Peyer's patch (tissue), 4 donors: ENCODE measurements around the gene SLC26A11. TPM values are rescaled to one million over a fixed set of nuclear protein-coding genes. Genes with fewer than 3 reads are reported as not detected.

Source experiments
- DNase-seq, 3 donors: peaks; one replicate each; pipeline ENCODE4 v3.0.0-alpha.2; 2017 to 2019
- H3K27ac ChIP-seq, 4 donors: fragments of 200-600 bp; sonication (generic); one replicate each; pipeline ENCODE4 v1.5.1; 2016 to 2019
- H3K27me3 ChIP-seq, 2 donors: fragments of 200-600 bp; sonication (generic); one replicate each; pipeline ENCODE4 v1.5.1; 2019
- H3K36me3 ChIP-seq, 3 donors: fragments of 200-600 bp; sonication (generic); one replicate each; pipeline ENCODE4 v1.5.1; 2016 to 2019
- H3K4me1 ChIP-seq, 4 donors: fragments of 200-600 bp; sonication (generic); one replicate each; pipeline ENCODE4 v1.5.1; 2016 to 2019
- H3K4me3 ChIP-seq, 4 donors: fragments of 200-600 bp; sonication (generic); 1 replicate in 3 of 4; 2 replicates in 1 of 4; pipeline ENCODE4 v1.5.1; 2016 to 2019; ENCODE audit warnings: mild to moderate bottlenecking in 1 of 4
- H3K9me3 ChIP-seq, 4 donors: fragments of 200-600 bp; sonication (generic); one replicate each; pipeline ENCODE4 v1.5.1; 2016 to 2019; ENCODE audit warnings: mild to moderate bottlenecking in 1 of 4
- CTCF ChIP-seq, 6 experiments: fragments of 450-650 bp in 4 of 6; fragments of 200-600 bp in 2 of 6; sonication (generic) in 1 of 6; IDR thresholded peaks; one replicate each; pipeline ENCODE4 v1.5.1; 2017 to 2019; ENCODE audit warnings: antibody characterized with exemption in 6 of 6, mild to moderate bottlenecking in 3 of 6, moderate library complexity in 1 of 6
- POLR2A ChIP-seq, 2 donors: fragments of 450-650 bp; IDR thresholded peaks; one replicate each; pipeline ENCODE4 v1.5.1; 2017; ENCODE audit warnings: antibody characterized with exemption in 2 of 2, mild to moderate bottlenecking in 2 of 2, moderate library complexity in 2 of 2
- total RNA-seq, 4 donors: library from RNA; depleted of rRNA; stranded (reverse); fragments of >200 nt; gene quantifications; one replicate each; pipeline ENCODE4 v1.1.0, GENCODE V29; 2016

The SLC26A11 gene
- total RNA-seq, 4 donors from 2014 or later, result 28.1 to 42.9 (median 33.1) TPM

GRCh38 chr17:80232438-80232837 lies 12.2 kb downstream of the SLC26A11 start:
- no peak overlapping the region for H3K27ac ChIP-seq
- no peak for DNase-seq
- H3K9me3 ChIP-seq, result peaks cover 0 to 12% (median 4%) of the 10 kb centered on the region in 4 donors
- H3K36me3 ChIP-seq, result peaks cover 0 to 36% (median 0%) of the 10 kb centered on the region in 3 donors
- TF ChIP-seq CTCF (IDR thresholded peaks at IDR 0.05) (no peak), POLR2A (IDR thresholded peaks at IDR 0.05) (no peak)
- no peak overlapping the region for H3K4me3 ChIP-seq
- H3K27me3 ChIP-seq, result no peaks in the 10 kb centered on the region
- H3K4me1 ChIP-seq, result no peaks in the 10 kb centered on the region

- TF ChIP-seq POLR2A (IDR thresholded peaks at IDR 0.05), result no peak
- TF ChIP-seq CTCF (IDR thresholded peaks at IDR 0.05), result no peak
- peaks cover 0 to 43% (median 0%) of the 10 kb centered on the region in 3 donors for H3K36me3 ChIP-seq
- H3K4me1 ChIP-seq, result no peaks in the 10 kb centered on the region
- peaks cover 0 to 12% (median 4%) of the 10 kb centered on the region in 4 donors for H3K9me3 ChIP-seq
- no peaks in the 10 kb centered on the region for H3K27me3 ChIP-seq
- no peak overlapping the region for H3K4me3 ChIP-seq
- H3K27ac ChIP-seq, result no peak overlapping the region
- no peak for DNase-seq
These were observed 13.0 kb downstream of the SLC26A11 start for GRCh38 chr17:80233202-80233601.

- no peak overlapping the region for H3K27ac ChIP-seq
- TF ChIP-seq POLR2A (IDR thresholded peaks at IDR 0.05), result no peak
- no peak for TF ChIP-seq CTCF (IDR thresholded peaks at IDR 0.05)
- no peak for DNase-seq
- no peak overlapping the region for H3K4me3 ChIP-seq
- H3K4me1 ChIP-seq, result no peaks in the 10 kb centered on the region
- H3K9me3 ChIP-seq, result peaks cover 0 to 12% (median 4%) of the 10 kb centered on the region in 4 donors
- peaks cover 0 to 49% (median 0%) of the 10 kb centered on the region in 3 donors for H3K36me3 ChIP-seq
- H3K27me3 ChIP-seq, result no peaks in the 10 kb centered on the region
These were observed 16.7 kb downstream of the SLC26A11 start for GRCh38 chr17:80236911-80237310.

- DNase-seq, result no peak
- no peak for TF ChIP-seq POLR2A (IDR thresholded peaks at IDR 0.05)
- TF ChIP-seq CTCF (IDR thresholded peaks at IDR 0.05), result no peak
- H3K27me3 ChIP-seq, result no peaks in the 10 kb centered on the region
- peaks cover 0 to 8% (median 3%) of the 10 kb centered on the region in 4 donors for H3K9me3 ChIP-seq
- H3K27ac ChIP-seq, result no peak overlapping the region
- peaks cover 0 to 49% (median 0%) of the 10 kb centered on the region in 3 donors for H3K36me3 ChIP-seq
- H3K4me3 ChIP-seq, result no peak overlapping the region
- H3K4me1 ChIP-seq, result no peaks in the 10 kb centered on the region
These were observed 17.2 kb downstream of the SLC26A11 start for GRCh38 chr17:80237386-80237785.

- Histone ChIP-seq H3K36me3 (peaks cover 0 to 45% (median 0%) of the 10 kb centered on the region in 3 donors), H3K9me3 (no peaks in the 10 kb centered on the region), H3K27me3 (no peaks in the 10 kb centered on the region), H3K27ac (no peak overlapping the region), H3K4me3 (no peak overlapping the region), H3K4me1 (no peaks in the 10 kb centered on the region)
- DNase-seq, result peak in 1 of 3 donors; percentile 25
- no peak for TF ChIP-seq POLR2A (IDR thresholded peaks at IDR 0.05)
- TF ChIP-seq CTCF (IDR thresholded peaks at IDR 0.05), result no peak
These were observed 22.3 kb downstream of the SLC26A11 start for GRCh38 chr17:80242505-80242904.
